ENCODE results near the gene ARAP1.

Gene ARAP1

DNA sequence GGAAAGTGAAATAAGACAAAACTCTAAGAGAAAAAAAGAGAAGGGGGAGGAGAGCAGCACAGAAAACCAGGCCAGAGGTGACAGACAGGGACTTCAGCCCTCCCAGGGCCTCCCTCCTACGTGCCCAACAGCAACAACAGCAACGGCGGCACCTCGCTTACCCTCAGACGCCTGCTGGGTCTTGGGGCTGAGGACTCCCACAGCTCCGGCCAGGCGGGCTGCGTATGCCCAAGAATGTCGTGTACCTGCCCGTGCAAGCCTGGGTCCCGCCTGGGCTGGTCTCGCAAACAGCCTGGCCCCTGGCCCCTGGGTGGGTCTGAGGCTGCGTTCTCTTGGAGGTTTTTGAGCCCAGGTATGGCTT is 30.5 kb downstream of the ARAP1 start:
- no peak for FAIRE-seq

DNA sequence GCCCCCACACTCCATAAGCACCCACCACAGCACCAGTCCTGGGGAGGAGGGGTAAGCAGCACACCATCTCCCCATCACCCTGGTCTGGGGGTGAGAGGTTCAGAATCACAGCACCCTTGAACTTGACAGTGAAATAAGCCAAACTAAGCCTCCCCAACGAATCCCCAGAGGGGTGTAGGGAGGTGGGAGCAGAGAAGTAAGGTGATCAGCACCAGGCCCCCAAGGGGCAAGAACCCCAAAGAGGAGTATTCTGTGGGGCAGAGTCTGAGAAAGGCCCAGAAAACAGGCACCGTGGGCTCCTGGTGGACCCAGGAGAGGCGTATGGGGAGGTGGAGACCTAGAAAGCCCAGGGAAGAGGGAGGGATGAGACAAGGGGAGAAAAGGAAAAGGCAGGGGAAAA is 30.9 kb downstream of the ARAP1 start:
- no peak for FAIRE-seq

DNA sequence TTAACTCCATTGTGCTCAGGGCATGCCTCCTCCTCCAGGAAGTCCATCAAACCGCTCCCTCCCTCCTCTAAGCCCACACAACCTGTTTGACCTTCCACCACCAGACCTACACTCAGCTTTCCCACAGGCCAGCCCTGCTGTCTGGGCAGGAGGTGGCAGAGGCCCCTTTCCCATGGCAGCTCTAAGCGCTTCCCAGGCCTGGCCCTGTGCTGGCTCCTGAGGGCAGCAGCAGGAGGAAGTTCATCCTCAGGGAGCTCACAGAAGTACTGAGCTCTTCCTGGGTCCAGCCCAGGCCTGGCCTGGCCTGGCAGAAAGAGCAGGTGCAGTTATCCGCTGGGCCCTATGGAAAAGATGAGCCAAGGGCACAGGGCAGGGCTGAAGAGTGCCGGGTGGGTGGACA is 31.4 kb downstream of the ARAP1 start:
- FAIRE-seq: no peak

DNA sequence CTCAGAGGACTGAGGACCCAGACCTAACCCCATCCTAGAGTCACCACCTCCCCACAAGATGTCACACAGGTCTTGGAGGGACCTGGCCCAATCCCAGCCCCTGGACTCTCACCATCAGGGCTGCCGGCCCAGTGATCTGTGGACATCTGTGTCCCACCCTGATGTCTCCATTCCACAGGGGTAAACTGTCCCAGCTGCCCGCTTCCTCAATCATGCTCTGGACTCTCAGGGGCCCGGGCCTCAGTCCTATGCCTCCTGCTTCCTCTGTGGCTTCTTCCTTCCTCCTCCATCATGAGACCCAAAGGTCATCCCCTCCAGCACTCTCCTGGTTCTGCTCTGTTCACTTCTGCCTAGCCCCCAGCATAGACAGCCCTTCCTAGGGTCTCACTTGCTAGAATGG is 32.2 kb downstream of the ARAP1 start:
- FAIRE-seq: no peak

DNA sequence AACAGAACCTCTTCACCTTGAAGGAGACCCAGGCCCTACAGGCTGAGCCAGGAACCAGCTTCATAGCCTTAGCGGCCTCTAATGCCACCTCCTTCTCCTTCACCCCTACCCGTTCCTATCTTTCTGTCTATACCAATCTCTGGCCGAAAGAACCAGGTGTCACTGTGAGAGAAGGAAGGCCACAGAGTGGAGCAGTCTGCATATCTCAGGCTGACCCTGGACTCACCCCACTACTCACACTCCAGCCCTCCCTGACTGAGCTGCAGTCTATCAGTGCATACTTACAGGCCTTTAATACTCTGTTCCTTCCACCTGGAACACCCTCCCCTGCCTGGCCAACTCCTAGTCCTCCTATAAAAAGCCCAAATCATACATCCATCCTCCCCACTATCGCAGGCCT is 32.7 kb downstream of the ARAP1 start:
- FAIRE-seq: no peak

- FAIRE-seq: no peak
Measured at GRCh38 chr11:72719144-72719543, 33.1 kb downstream of the ARAP1 start.

DNA sequence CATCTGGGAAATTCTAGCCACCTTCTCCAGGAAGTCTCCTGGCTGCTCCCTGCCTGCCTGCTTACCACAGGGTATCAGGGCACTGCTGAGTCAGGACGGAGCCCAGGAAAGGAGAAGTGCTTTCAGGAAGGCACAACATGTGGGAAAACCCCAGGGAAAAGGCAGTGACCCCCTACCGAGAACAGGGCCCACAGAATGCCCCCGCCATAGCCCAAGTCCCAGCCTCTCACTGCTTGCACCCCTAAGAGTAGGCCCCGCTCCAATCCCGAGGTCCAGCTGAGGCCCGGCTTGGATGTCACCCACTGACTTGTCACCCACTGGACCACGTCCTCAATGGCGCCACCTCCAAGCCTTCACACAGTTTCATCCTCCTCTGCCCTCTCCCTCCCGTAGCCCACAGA is 34.1 kb downstream of the ARAP1 start:
- no peak for FAIRE-seq

GRCh38 chr11:72716788-72717435 is 35.3 kb downstream of the ARAP1 start:
- no peak for FAIRE-seq

GRCh38 chr11:72716290-72716689 is 35.9 kb downstream of the ARAP1 start:
- FAIRE-seq: peak; percentile 89

- no peak for FAIRE-seq
Measured at GRCh38 chr11:72712841-72713240, 39.4 kb downstream of the ARAP1 start.

DNA sequence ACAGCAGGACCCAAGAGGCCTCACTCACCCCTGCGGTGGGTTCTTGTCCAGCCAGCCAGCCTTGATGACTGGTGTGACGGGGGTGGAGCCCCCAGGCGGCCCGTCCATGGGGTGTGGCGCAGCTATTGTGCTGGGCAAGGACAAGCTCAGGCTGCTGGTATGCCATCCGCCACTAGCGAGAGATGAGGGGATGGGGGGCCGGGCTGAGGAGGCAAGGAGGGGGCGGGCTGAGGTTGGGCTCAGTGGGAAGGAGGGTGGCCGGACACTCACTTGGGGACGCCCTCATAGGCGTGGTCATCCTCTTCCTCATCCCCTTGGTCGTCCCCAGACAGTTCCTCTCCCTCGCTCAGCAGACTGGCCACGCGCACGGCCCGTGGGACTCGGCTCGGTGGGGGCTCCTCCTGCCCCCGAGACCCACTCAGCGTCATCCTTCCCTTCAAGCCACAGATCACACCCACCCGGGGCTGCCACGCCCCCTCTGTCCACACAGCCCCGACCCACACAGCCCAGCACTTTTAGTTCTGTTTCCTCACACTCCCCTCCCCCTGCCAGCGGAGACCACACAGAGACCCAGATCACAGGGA is 39.9 kb downstream of the ARAP1 start:
- no peak for FAIRE-seq

- no peak for FAIRE-seq
Measured at GRCh38 chr11:72711141-72711540, 41.1 kb downstream of the ARAP1 start.

DNA sequence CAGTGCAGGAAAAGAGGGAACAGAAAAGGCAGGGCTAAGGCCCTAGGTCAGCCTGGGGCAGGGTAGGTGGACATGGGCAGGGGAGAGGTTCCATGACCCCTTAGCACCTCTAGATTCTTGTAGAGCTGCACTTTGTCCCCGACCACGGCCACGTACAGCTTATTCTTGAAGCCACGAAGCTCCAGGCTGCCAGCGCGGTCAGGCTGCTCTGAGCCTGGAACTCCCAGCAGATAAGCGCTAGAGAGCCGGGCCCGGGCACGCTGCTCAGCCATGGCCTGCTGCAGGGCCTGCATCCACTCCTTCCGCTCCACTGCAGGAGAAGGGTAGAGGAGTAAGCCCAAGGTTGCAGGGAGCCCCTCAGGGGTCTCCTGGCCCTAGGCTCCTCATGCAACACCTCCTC is 41.9 kb downstream of the ARAP1 start:
- FAIRE-seq: no peak

DNA sequence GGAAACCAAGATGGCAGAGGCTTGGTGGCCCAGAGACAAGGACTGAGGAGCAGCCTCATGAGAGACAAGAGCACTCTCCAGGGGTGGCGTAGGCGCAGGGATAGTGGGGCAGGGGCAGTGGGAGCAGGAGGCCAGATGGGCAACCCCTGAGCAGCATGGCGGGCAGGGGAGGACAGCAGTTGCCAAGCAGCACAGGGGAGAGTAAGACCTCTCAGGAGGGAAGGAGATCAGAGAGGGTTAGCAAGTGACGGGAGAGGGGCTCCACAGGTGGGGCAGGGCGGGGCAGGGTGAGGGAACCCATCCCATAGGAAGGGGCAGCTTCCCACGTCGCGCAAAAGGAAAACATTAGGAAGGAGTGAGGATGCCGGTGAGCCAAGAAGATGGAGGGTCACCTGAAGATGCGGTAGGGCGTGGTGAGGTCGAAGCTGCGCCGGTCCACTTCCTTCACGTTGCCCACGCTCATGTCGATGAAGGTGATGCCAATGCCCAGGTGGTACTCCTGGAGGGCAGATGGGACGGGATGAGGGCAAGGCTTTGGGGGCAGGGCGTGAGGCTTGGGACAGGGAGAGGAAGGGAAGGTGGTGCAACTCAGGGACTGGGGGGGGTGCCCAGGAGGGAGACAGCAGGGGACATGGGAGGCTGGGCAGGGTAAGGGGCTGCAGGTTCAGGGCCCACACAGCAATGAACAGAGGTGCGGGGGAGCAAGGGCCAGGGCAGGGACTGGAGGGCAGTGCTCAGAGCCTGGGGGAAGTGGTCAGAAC is 42.5 kb downstream of the ARAP1 start:
- FAIRE-seq: no peak

DNA sequence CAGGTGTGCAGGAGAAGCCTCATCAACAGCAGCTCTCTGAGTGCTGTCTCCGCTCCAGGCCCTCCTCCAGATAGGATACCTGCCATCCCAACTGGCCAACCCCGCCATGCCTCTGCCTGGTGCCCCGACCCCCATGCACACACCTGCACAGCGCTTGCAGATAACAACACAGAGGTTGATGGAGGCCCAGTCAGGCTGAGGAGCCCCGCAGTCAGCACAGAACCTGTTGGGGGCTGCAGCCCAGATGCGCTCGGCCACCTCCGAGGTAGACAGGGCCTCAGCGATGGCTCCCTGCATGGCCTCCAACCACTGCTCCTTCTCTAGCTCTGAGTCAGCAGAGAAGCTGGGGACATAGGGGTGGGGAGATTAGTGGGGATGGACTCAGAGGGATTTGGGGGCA is 45.2 kb downstream of the ARAP1 start:
- FAIRE-seq: no peak

DNA sequence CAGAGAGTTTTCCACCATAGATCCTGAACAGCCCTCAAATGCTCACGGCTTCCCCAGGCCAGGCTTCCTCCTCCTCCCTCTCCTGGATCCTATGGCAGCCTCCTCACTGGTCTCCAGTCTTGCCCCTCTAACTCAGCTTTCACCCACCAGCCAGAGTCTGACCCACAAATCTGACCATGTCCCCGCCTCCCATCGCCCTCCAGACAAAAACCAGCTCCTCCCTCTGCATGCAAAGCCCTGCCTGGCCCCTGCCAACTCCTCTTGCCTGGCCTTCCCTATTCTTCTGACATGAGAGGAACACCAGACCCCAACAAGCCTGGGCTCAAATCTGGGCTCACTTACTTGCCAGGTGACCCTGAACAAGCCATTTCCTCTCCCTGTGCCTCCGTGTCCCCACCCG is 45.6 kb downstream of the ARAP1 start:
- no peak for FAIRE-seq

DNA sequence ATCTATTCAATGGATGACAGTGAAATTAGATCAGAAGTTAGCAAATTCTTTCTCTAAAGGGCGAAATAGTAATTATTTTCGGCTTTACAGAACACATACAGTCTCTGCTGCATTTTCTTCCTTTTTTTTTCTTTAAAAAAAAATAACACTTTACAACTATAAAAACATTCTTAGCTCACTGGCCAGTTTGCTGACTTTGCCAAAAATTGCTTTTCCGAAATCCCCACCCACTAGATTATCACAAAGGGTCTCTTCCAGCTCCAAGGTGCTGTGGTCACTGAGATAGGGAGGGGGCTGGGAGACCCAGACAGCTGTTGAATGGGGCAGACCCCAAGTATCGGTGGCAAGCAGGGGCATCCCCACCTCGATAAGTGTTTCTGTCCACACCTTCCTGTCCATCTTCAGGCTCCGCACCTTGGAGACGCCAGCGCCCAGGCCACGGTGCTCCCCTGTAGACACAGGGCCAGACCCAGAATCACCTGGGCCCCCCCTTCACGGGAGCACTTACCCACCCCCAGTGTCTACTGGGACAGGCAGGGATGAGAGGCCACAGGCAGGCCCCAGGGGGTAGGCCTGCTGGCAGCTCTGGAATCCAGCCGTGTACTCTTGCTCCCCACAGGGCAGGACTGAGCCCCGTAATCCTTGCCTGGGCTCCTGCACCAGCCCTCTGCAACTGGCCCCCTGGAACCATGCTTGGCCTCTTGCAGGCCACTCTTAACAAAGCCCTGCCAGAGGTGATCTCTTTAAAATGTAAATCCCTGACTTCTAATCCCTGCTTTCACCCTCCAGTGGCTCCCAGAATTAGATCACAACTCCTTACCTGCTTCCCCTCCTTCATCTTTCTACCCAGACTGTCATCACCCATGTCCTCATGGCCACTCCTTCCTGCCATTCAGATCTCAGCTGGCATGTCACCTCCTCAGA is 46.5 kb downstream of the ARAP1 start:
- no peak for FAIRE-seq

DNA sequence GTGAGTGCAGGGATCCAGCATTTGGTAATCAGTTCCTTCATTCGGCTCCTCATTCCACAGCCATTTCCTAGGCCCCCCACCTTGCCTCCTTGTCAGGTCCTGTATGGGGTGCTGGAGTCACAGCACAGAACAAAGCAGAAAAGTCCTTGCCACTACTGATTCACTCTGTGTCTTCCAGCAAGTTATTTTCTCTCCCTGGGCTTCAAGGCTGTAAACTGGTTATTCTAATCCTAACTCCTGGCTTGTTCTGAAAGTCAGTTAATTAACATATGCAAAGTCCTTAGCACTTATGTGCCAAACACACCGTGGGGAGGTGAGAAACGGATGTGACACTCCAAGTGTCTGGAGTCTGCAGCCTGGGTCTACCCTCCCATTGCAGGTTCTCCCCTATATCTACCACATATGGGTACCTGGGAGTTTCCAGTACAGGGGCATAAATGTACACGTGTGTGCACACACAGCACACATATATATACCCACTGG is 47.4 kb downstream of the ARAP1 start:
- FAIRE-seq: no peak

DNA sequence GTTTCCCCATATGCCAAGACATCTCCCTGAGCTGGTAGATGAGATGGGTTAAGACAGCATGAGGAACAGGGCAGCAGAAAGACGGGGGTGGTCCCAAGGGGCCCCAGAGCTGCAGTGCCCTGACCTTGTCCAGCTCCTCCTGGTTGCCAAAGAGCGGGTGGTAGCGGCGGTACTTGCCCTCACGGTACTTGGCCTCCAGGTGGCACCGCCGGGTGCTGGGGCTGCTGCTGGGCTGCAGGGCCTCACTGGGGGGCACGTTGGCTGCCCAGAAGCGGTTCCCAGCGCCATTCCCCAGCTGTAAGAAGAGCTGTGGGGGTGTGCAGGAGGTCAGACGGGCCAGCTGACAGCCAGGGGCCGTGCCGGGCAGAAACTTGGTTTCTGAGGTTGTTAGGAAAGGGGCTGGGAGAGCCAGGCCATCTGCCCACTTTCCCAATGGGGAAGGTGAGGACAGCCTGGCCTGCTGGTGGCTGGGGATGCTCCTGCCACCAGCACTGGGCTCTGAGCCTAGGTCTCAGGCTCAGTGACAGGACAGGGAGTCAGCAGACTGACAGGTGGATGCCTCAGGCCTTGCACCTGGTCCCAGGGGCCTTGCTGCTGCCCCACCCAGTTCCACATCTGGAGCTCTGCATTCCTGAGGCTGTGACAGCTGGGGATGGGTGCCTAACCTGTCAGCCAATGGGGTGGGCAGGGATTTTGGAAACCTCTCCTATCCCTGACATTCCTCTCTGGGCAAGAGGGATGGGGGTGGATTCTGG is 48.0 kb downstream of the ARAP1 start:
- no peak for FAIRE-seq

- FAIRE-seq: no peak
Measured at GRCh38 chr11:72703267-72704008, 48.8 kb downstream of the ARAP1 start.

DNA sequence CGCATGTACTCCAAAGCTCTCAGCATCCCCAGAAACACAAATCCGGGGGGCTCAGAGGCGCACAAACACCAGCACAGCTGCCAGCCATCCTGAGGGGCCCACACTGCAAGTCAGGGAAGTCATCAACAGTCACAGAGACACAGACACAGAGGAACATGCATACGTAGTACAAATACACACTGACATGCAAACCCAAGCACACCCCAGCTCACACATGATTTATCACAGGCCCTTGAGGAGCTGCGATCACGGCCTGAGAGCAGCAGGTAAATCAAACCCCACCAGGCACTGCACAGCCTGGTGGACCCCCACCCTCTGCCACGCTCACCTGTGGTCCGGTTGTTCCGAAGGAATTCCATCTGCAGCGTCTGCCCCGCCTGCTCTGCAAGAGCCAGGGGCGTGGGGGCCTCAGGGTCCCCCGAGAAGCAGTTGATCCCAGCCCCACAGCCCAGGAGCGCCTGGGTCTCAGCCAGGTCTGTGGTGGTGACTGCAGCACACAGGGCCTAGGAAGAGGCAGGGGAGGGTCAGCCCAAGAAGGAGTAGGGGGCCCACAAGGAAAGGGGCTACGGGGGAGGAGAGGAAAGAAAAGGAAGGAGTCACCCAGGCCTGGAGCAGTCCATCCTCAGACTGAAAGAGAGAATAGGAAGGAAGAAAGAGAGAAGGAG is 49.5 kb downstream of the ARAP1 start:
- FAIRE-seq: no peak
